Activated T-cell treated with anti-CD3 and anti-CD28 coated beads, Interleukin-2, amount 50 U/mL, for 24 hours (primary cell): ENCODE data around the gene C2CD3.
"Not testable (repeated sequence)": the region's sequence is repeated elsewhere in the genome, so short reads cannot be mapped to it uniquely, and the experiment has no call there.

ENCODE experiments used
- DNase-seq: peaks from one replicate; pipeline ENCODE4 v3.0.0-alpha.2; 2020
- H3K27ac Mint-ChIP-seq: 2 replicates; pipeline ENCODE4 v1.8.0; 2020; ENCODE audit warnings: mild to moderate bottlenecking, mixed read lengths
- H3K27me3 Mint-ChIP-seq: 2 replicates; pipeline ENCODE4 v1.8.0; 2020; ENCODE audit warnings: mixed read lengths
- H3K36me3 Mint-ChIP-seq: 2 replicates; pipeline ENCODE4 v1.8.0; 2020; ENCODE audit warnings: low read depth, mixed read lengths
- H3K4me1 Mint-ChIP-seq: 2 replicates; pipeline ENCODE4 v1.8.0; 2020; ENCODE audit warnings: low read depth, mixed read lengths
- H3K4me3 Mint-ChIP-seq: 2 replicates; pipeline ENCODE4 v1.8.0; 2020; ENCODE audit warnings: mild to moderate bottlenecking, moderate library complexity, mixed read lengths
- H3K9me3 Mint-ChIP-seq: 2 replicates; pipeline ENCODE4 v1.8.0; 2020; ENCODE audit warnings: mixed read lengths

The C2CD3 gene

DNA sequence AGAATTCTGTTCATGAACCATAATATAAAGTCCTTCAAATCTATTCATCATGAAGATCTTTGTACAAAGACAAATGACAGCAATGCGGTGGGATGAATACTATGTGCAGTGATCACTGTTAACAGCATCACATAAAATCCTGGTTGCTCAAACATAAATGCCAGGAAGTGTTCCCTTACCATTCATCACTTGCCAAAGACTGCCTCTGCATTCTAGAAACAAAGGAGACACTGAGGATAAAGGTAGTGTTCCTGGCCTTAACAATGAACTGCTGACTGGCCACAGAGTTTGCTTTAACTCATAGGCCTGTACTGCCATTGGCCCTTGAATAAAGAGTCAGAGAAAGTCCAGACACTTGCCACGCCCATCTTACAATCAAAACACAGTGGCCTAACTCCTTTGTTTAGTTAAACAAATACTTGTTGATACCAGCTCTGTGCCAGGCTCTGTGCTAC, 29.5 kb downstream of the C2CD3 start:
- no peak for DNase-seq

DNA sequence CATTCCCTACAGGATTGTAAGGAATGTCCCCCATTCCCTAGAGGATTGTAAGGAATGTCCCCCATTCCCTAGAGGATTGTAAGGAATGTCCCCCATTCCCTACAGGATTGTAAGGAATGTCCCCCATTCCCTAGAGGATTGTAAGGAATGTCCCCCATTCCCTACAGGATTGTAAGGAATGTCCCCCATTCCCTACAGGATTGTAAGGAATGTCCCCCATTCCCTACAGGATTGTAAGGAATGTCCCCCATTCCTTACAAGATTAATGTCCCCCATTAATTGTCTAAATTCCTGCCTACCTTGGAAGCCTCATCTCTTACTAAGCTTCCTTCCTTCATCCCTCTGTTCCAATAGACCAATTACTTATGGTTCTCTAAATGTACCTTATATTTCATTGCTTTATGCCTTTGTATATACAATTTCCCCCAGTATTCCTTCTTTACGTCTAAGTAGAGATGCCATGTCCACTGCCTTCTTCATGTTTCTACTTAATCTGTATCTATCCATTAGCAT, 30.8 kb downstream of the C2CD3 start:
- not testable (repeated sequence) for H3K4me1 Mint-ChIP-seq

More for the DNA sequence above, 29.5 kb downstream of the C2CD3 start:
- Mint-ChIP-seq H3K27me3 (no peaks in the 10 kb centered on the region), H3K9me3 (no peaks in the 10 kb centered on the region), H3K4me1 (no peaks in the 10 kb centered on the region), H3K4me3 (no peak overlapping the region), H3K27ac (no peak overlapping the region), H3K36me3 (peaks cover 37% of the 10 kb centered on the region)

DNA sequence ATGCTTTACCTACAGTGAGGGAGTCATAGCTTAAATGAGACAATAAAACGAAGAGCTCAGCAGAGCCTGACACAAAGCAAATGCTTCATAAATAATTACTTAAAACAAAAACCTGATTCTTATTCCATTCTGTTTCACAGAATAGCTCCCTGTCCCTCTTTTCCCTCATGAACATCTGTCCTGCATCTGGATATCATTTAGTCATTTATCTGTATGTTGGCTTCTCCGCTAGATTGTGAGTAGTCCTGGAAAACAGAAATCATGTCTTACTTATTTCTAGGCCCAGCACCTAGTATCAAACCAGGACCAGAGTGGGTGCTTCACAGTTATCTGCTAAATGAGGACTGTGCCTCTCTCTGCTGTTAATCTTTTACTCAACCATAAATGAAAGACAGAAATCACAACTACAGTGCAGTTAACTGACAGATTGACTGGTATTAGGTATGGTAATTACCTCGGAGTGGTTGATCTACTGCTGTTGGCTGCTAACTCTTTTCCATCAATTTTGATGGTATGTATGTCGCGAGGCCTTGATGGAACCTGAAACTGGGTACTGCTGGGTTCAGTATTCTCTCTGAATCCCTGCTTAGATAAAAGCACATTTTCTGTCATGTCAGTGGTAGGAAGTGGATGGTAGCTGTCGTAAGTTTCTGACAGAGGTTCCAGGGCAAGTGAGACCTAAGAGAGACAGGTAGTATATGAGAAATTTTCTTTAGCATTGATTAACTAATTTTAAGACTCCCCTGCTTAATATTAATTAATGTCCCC, 31.5 kb downstream of the C2CD3 start:
- H3K4me3 Mint-ChIP-seq: no peak overlapping the region
- no peaks in the 10 kb centered on the region for H3K4me1 Mint-ChIP-seq
- H3K27me3 Mint-ChIP-seq: no peaks in the 10 kb centered on the region
- H3K27ac Mint-ChIP-seq: no peak overlapping the region
- DNase-seq: no peak
- peaks cover 45% of the 10 kb centered on the region for H3K36me3 Mint-ChIP-seq
- no peaks in the 10 kb centered on the region for H3K9me3 Mint-ChIP-seq

More for the DNA sequence above, 30.8 kb downstream of the C2CD3 start:
- DNase-seq, H3K27ac Mint-ChIP-seq, H3K4me3 Mint-ChIP-seq, H3K9me3 Mint-ChIP-seq, H3K27me3 Mint-ChIP-seq: not testable (repeated sequence)
- peaks cover 40% of the 10 kb centered on the region for H3K36me3 Mint-ChIP-seq

DNA sequence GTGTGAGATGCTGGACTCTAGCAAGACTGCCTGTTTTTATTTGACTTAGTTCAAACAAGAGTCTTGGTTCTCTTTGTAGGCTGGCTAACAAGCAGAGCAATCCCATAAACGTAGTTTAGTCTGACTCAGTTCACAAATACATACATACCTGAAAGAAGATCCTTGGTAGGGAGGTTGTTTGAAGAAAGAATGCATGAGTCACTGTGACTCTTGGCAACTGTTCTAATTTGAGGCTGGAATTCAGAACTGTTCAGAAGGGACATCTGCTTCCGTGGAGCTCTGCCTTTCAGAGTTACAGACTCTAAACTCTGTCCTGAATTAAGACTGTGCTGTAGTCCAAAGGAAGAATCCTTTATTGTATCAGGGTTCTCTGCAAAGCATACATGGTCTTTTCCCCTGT, 32.2 kb downstream of the C2CD3 start:
- H3K36me3 Mint-ChIP-seq: peaks cover 52% of the 10 kb centered on the region
- H3K9me3 Mint-ChIP-seq: no peaks in the 10 kb centered on the region
- H3K27ac Mint-ChIP-seq: no peak overlapping the region
- H3K4me1 Mint-ChIP-seq: no peaks in the 10 kb centered on the region
- no peak for DNase-seq
- no peaks in the 10 kb centered on the region for H3K27me3 Mint-ChIP-seq
- H3K4me3 Mint-ChIP-seq: no peak overlapping the region

DNA sequence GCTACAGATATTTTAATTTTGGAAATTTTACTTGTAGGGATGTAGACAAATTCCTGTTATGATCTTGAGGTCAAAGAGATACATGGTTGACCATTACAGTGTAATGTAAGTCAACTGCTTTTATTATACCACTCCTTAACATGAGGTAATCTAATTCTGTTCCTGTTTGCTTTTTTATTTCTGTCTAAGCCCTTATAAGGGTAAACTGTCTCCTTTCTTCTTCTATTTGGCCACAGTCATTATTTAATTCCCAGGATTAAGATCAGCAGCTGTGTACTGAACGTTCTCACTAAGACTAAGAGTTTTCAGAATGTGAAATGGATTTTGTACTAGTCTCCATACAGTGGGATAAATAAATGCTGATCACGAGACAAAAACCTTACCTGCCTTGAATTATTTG, 32.8 kb downstream of the C2CD3 start:
- Mint-ChIP-seq H3K27me3 (no peaks in the 10 kb centered on the region), H3K9me3 (no peaks in the 10 kb centered on the region), H3K4me1 (no peaks in the 10 kb centered on the region), H3K36me3 (peaks cover 58% of the 10 kb centered on the region), H3K27ac (no peak overlapping the region), H3K4me3 (no peak overlapping the region)
- DNase-seq: no peak

DNA sequence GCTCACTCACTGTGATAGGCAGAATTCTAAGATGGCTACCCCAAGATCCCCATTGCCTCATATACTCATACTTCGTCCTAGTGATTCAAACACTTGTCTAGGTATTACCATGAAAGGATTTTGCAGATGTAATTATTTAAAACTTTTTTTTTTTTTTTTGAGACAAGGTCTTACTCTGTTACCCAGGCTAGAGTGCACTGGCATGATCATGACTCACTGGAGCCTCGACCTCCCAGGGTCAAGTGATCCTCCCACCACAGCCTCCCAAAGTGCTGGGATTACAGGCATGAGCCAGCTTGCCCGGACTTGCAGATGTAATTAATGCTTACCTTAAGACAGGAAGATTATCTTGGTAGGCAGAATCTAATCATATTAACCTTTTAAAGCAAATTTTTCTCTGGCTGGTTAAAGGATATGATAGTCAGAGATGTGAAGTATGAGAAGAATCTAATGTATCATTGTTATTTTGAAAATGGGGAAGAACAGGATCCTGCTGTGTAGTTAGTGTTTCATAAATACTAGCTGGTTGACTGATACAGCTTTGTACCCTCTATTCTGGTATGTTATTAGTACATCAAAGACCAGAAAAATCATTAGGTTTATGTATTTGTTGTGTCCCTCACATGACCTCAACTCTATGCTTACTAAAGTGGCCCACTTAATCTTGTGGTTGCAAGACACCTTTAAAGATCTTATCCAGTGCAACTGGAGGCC, 35.5 kb downstream of the C2CD3 start:
- DNase-seq: no peak
- Mint-ChIP-seq H3K4me1 (no peaks in the 10 kb centered on the region), H3K27ac (no peak overlapping the region), H3K4me3 (no peak overlapping the region), H3K36me3 (peaks cover 85% of the 10 kb centered on the region), H3K9me3 (no peaks in the 10 kb centered on the region), H3K27me3 (no peaks in the 10 kb centered on the region)

DNA sequence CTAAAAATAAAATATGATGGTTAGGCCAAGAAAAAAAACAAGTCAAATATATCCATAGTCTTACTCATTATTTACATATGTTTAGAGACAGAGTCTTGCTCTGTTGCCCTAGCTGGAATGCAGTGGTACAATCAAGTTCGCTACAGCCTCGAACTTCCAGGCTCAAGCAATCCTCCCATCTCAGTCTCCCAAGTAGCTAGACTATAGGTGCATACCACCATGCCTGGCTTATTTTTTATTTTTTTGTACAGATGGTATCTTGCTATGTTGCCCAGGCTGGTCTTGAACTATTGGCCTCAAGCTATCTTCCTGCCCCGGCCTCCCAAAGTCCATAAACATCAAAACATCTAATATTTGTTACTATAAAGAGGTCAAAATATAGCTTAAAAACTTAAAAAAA, 36.1 kb downstream of the C2CD3 start:
- Mint-ChIP-seq H3K9me3 (no peaks in the 10 kb centered on the region), H3K27ac (no peak overlapping the region), H3K4me3 (no peak overlapping the region), H3K36me3 (peaks cover 86% of the 10 kb centered on the region), H3K27me3 (no peaks in the 10 kb centered on the region), H3K4me1 (no peaks in the 10 kb centered on the region)
- DNase-seq: no peak

DNA sequence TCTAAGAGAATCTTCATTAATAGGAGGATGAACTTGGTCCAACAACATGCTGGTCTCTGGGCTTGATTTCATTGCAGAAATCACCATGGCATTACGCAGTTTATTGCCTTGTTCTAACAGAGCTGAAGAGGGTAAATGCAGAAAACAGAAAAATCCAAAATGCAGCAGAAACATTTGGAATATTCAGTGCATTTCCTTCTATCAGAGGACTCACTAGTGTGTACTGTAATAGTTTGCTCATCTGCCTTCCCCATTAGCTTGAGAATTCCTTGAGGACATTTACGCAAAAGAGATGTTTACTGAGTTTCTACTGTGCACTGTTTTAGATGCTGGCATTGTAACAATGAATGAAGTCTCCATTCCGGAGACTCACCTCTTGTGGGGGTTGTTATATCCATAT, 37.4 kb downstream of the C2CD3 start:
- no peak overlapping the region for H3K27ac Mint-ChIP-seq
- no peak overlapping the region for H3K4me3 Mint-ChIP-seq
- DNase-seq: no peak
- no peaks in the 10 kb centered on the region for H3K27me3 Mint-ChIP-seq
- H3K36me3 Mint-ChIP-seq: peaks cover 75% of the 10 kb centered on the region
- no peaks in the 10 kb centered on the region for H3K9me3 Mint-ChIP-seq
- H3K4me1 Mint-ChIP-seq: no peaks in the 10 kb centered on the region

DNA sequence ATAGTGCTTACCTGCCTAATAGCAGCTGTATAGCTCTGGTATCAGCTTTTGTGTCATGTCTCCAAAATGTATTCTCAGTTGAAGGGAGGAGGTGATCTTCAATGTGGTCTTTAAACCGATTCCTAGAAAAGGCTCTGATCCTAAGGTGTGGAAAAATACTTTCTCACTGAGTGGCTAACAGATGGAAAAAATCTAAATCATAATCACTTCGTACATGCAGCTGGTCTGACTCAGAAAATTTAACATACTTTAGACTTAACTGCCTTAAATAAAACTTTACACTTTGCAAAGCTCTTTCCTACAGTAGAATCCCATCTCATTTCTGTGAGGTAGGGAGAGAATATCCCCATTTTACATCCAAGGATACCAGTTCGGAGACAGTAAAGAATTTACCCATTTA, 38.0 kb downstream of the C2CD3 start:
- Mint-ChIP-seq H3K36me3 (peaks cover 71% of the 10 kb centered on the region), H3K27me3 (no peaks in the 10 kb centered on the region), H3K9me3 (no peaks in the 10 kb centered on the region), H3K4me3 (no peak overlapping the region), H3K27ac (no peak overlapping the region), H3K4me1 (no peaks in the 10 kb centered on the region)
- no peak for DNase-seq

DNA sequence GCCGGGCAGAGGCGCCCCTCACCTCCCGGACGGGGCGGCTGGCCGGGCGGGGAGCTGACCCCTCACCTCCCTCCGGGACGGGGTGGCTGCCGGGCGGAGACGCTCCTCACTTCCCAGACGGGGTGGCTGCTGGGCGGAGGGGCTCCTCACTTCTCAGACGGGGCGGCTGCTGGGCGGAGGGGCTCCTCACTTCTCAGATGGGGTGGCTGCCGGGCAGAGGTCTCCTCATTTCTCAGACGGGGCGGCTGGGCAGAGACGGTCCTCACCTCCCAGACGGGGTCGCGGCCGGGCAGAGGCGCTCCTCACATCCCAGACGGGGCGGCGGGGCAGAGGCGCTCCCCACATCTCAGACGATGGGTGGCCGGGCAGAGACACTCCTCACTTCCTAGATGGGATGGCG, 41.7 kb downstream of the C2CD3 start:
- H3K27me3 Mint-ChIP-seq, H3K27ac Mint-ChIP-seq, DNase-seq, H3K4me3 Mint-ChIP-seq, H3K4me1 Mint-ChIP-seq, H3K9me3 Mint-ChIP-seq: not testable (repeated sequence)
- H3K36me3 Mint-ChIP-seq: peaks cover 50% of the 10 kb centered on the region

DNA sequence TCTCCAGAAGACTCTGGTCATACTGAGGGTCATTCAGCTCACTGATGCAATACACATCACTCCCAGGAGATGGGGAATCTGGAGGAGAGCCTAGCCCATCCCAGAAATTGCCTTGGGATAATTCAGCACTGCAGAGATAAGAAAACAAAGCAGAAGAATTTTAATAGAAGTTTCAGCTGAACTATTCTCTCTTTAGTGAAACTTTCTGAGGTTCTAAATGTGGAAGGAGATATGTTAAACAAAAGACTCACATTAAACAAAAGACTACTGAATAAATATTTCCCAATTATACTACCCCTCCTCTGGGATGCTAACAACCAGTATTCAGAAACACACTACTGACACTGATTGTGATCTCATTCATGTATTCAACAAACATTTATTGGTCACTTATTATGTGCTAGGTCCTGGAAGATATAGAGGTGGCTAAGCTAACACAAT, 47.8 kb downstream of the C2CD3 start:
- Mint-ChIP-seq H3K9me3 (no peaks in the 10 kb centered on the region), H3K4me3 (no peak overlapping the region), H3K4me1 (no peaks in the 10 kb centered on the region), H3K36me3 (peaks cover 47% of the 10 kb centered on the region), H3K27ac (no peak overlapping the region), H3K27me3 (no peaks in the 10 kb centered on the region)
- no peak for DNase-seq

DNA sequence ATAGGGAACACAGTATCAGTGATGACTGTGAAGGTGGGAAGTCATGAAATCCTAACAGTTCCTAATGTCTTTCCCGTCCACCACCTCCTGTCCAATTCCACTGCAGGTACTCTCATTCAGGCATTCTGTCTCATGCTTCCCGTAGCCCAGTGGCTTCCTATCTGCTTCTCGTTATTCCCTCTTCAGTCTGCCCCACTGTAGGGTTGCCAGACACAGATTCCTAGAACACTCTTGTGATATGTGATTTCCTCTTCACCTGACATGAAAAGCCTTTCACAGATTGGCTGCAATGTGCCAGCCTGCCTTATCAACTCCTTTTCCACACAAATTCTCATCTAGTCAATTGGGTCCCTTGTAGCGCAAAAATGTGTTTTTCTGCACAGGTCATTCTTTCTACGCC, 49.0 kb downstream of the C2CD3 start:
- Mint-ChIP-seq H3K27me3 (no peaks in the 10 kb centered on the region), H3K27ac (no peak overlapping the region), H3K4me3 (no peak overlapping the region), H3K4me1 (no peaks in the 10 kb centered on the region), H3K36me3 (peaks cover 49% of the 10 kb centered on the region), H3K9me3 (no peaks in the 10 kb centered on the region)
- DNase-seq: no peak

DNA sequence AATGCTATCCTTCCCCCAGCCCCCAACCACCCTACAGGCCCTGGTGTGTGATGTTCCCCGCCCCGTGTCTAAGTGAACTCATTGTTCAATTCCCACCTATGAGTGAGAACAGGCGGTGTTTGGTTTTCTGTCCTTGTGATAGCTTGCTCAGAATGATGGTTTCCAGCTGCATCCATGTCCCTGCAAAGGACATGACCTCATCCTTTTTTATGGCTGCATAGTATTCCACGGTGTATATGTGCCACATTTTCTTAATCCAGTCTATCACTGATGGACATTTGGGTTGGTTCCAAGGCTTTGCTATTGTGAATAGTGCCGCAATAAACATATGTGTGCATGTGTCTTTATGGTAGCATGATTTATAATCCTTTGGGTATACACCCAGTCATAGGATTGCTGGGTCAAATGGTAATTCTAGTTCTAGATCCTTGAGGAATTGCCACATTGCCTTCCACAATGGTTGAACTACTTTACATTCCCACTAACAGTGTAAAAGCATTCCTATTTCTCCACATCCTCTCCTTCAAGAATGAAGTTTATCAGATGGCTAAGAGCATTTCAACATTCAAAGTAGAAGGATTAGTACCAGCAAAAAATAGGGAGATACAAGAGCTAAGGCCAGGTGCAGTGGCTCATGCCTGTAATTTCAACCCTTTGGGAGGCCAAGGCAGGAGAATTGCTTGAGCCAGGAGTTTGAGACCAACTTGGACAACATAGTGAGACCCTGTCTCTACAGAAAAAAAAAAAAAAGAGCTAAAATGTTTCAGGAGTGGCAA, 50.4 kb downstream of the C2CD3 start:
- not testable (repeated sequence) for H3K27ac Mint-ChIP-seq, H3K4me3 Mint-ChIP-seq, H3K9me3 Mint-ChIP-seq, H3K27me3 Mint-ChIP-seq, DNase-seq, H3K4me1 Mint-ChIP-seq
- H3K36me3 Mint-ChIP-seq: peaks cover 60% of the 10 kb centered on the region

DNA sequence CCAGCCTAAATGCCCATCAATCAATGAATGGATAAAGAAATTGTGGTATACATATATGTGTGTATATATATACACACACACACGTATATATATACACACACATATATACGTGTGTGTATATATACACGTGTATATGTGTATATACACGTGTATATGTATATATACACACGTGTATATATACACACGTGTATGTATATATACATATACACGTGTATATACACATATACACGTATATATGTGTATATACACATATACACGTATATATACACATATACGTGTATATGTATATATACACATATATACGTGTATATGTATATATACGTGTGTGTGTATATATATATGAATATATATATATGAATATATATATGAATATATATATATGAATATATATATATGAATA, 54.1 kb downstream of the C2CD3 start:
- Mint-ChIP-seq H3K4me3 (no peak overlapping the region), H3K27ac (no peak overlapping the region), H3K36me3 (peaks cover 80% of the 10 kb centered on the region), H3K27me3 (no peaks in the 10 kb centered on the region), H3K9me3 (no peaks in the 10 kb centered on the region), H3K4me1 (no peaks in the 10 kb centered on the region)
- no peak for DNase-seq
